Gastrocnemius medialis (tissue), 4 donors: ENCODE data around the gene AP1S2.

Experiments used
- CTCF ChIP-seq, 5 experiments: fragments of 450-650 bp in 3 of 5; fragments of 200-600 bp in 2 of 5; sonication (generic) in 2 of 5; IDR thresholded peaks in 4 of 5; conservative IDR thresholded peaks in 1 of 5; 1 replicate in 4 of 5; 2 replicates in 1 of 5; pipeline ENCODE4 v1.5.1; 2016 to 2019; ENCODE audit warnings: antibody characterized with exemption in 5 of 5, mild to moderate bottlenecking in 3 of 5, moderate library complexity in 3 of 5
- POLR2A ChIP-seq, 2 donors: fragments of 450-650 bp; IDR thresholded peaks; one replicate each; pipeline ENCODE4 v1.6.1; 2017; ENCODE audit warnings: antibody characterized with exemption in 2 of 2, mild to moderate bottlenecking in 2 of 2, moderate library complexity in 2 of 2

GRCh38 chrX:15856222-15856587 lies 1.6 kb upstream of the AP1S2 start:
- no peak for TF ChIP-seq CTCF (IDR thresholded peaks at IDR 0.05 in 4 of 5, conservative IDR thresholded peaks at IDR 0.05 in 1 of 5)
- no peak for TF ChIP-seq POLR2A (IDR thresholded peaks at IDR 0.05)
